ENCODE measurements around the gene LRRC45.

Gene LRRC45

DNA sequence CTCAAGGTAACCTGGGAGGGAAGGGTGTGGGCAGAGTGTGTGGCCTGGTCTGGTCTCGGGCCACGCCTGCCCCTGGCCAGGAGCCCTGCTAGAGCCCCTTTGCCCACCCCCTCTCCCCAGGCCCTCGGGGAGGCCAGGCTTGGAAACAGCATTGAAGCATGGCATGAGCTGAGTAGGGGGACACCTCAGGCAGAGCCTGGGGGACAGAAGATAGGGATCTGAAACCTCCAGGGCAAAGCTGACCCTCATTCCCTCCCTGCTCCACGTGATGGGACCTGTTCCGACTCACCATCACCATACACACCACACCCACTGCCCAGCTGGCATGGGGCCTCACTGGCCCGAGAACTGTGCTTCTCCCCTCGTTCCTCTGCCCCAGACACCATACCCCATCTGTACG is 26.0 kb downstream of the LRRC45 start:
- Histone ChIP-seq H3K36me3 (peaks cover 50% of the 10 kb centered on the region), H3K9me3 (ENCODE audit: severe bottlenecking) (no peaks in the 10 kb centered on the region), H3K4me3 (ENCODE audit: low read depth, low read length) (no peak overlapping the region), H3K27ac (no peak overlapping the region), H3K27me3 (ENCODE audit: insufficient read depth, low read depth, severe bottlenecking) (no peaks in the 10 kb centered on the region)
- TF ChIP-seq, protein P1, sequence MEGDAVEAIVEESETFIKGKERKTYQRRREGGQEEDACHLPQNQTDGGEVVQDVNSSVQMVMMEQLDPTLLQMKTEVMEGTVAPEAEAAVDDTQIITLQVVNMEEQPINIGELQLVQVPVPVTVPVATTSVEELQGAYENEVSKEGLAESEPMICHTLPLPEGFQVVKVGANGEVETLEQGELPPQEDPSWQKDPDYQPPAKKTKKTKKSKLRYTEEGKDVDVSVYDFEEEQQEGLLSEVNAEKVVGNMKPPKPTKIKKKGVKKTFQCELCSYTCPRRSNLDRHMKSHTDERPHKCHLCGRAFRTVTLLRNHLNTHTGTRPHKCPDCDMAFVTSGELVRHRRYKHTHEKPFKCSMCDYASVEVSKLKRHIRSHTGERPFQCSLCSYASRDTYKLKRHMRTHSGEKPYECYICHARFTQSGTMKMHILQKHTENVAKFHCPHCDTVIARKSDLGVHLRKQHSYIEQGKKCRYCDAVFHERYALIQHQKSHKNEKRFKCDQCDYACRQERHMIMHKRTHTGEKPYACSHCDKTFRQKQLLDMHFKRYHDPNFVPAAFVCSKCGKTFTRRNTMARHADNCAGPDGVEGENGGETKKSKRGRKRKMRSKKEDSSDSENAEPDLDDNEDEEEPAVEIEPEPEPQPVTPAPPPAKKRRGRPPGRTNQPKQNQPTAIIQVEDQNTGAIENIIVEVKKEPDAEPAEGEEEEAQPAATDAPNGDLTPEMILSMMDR (IDR thresholded peaks at IDR 0.05; ENCODE audit: low read depth, low read length): no peak
- no peak for DNase-seq

DNA sequence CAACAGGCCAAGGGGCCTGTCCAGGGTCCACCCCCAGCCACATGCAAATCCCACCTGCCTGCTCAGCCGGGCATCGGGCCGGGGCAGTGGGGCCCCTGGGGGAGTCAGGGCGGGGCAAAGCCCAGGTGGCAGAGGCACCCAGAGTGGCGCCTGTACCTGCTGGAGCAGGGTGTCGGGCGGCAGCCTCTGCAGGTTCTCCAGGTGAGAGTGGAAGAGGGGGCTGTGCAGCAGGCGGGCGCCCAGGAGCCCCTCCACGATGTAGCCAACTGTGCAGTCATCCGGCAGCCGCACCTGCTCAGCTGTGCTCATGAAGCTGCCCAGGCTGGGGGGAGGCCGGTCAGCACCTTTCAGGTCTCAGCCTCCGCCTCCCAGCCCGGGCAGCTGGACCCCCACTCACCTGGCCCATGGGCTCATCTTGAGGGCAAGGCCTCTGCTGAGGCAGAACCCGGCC is 26.4 kb downstream of the LRRC45 start:
- no peaks in the 10 kb centered on the region for H3K9me3 ChIP-seq (ENCODE audit: severe bottlenecking)
- TF ChIP-seq, protein P1 (IDR thresholded peaks at IDR 0.05; ENCODE audit: low read depth, low read length): no peak
- no peaks in the 10 kb centered on the region for H3K27me3 ChIP-seq (ENCODE audit: insufficient read depth, low read depth, severe bottlenecking)
- no peak overlapping the region for H3K4me3 ChIP-seq (ENCODE audit: low read depth, low read length)
- DNase-seq: no peak
- no peak overlapping the region for H3K27ac ChIP-seq
- H3K36me3 ChIP-seq: peaks cover 54% of the 10 kb centered on the region

DNA sequence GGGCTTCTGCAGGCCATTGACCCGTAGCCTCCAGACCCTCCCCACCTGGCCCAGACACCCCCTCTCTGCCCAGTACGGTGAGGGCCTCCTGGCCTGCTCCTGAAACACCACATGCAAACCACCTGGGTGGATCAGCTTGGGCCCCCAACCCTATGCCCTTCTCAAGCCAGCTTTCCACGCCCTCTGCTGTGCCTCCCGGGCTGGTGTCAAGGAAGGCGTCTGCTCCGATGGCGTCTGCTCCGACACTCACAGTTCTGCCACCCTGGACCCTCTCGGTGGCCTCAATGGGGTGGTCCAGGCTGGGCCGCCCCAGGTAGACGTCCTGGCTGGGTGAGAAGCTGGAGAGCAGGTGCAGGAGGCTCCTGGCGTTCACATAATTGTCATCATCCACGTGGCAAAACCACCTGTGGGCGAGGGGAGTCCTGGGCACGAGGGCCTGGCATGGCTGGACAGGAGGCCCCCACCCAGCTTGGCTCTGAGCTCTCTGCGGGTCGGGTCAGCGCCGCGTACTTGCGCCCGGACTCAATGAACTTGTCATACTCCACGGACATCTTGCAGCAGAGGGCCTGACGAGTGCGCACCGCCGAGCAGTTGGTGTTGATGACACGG is 27.2 kb downstream of the LRRC45 start:
- Histone ChIP-seq H3K36me3 (peaks cover 61% of the 10 kb centered on the region), H3K27ac (no peak overlapping the region), H3K9me3 (ENCODE audit: severe bottlenecking) (no peaks in the 10 kb centered on the region), H3K4me3 (ENCODE audit: low read depth, low read length) (peak overlapping the region; percentile 71), H3K27me3 (ENCODE audit: insufficient read depth, low read depth, severe bottlenecking) (no peaks in the 10 kb centered on the region)
- DNase-seq: no peak
- TF ChIP-seq, protein P1 (IDR thresholded peaks at IDR 0.05; ENCODE audit: low read depth, low read length): no peak

DNA sequence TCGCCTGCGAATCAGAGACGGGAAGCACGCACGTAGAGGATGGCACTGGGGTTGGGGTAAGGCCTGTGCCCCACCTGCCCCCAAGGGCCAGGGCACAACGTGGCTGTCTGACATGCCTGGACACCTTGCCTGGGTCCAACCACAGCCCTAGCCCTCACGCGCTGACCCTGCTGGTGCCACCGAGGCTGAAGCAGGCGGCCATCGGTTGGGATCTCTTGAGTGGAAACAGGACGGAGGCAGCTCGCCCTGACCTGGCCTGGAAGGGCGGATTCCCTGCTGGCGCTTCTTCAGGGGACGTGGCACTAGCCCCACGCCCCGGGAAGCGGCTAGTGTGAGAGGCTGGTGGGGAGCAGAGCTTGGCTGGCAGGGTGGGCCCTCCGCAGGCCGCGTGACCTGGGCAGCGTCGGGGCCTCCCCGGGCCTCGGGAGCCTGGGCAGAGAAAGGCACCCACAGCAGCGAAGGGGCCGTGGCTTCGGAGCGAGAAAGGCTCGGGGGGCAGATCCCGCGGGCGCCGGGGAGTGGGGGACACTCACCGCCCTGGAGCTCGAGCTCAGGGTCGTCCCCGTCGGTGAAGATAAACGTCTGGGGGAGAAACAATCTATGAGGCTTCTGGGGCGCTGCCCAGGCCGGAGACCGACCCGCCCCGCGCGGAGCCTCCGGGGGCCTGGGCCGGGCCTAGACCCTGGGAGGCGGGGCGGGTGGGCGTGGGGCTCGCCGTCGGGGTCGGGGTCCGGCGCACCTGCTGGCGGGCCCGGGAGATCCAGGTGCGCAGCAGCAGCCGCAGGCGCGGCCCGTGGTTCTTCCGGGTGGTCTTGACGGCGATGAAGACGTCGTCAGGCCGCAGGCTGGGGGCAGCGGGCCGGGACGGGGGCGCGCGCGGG is 27.9 kb downstream of the LRRC45 start:
- TF ChIP-seq, protein P1 (IDR thresholded peaks at IDR 0.05; ENCODE audit: low read depth, low read length): no peak
- Histone ChIP-seq H3K27me3 (ENCODE audit: insufficient read depth, low read depth, severe bottlenecking) (no peaks in the 10 kb centered on the region), H3K4me3 (ENCODE audit: low read depth, low read length) (peak overlapping the region; percentile 71), H3K27ac (peak overlapping the region; percentile 69), H3K36me3 (peaks cover 67% of the 10 kb centered on the region), H3K9me3 (ENCODE audit: severe bottlenecking) (no peaks in the 10 kb centered on the region)
- no peak for DNase-seq

DNA sequence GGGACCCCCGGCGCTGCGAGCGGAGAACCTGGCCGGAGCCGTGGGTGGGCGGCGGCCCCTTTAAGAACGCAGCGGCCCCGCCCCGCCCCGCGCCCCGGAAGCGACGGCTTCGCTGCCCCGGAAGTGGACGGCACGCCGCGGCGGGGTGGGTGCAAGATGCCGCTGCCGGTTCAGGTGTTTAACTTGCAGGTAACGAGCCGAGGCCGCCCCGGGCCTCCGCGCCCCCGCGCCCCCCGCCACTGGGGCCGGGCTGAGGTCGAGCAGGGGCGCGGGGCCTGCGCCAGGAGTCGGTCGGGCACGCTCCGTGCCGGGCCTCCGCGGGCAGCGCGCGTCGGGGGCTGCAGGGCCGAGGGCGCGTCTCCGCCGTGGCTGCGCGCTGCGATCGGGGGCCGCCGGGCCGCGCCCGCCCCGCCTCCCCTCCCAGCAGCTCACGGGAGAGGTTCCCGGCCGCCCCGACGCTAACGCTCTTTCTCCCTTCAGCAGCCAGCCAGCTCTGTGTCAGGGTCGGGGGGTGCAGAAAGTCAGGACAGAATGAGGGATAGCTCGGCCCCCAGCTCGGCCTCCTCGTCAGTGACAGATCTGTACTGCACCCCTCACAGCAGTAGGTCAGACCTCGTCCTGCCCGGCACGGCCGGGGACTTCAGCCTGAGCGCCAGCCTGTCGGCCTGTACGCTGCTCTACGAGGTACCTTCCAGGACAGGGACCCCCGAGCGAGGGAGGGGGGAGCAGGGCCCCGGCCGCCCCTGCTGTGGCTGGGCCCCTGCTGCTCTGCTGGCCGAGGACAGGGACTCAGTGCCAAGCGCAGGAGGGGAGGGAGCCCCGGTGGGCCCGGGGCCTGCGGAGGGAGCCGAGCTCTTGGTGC is 28.9 kb downstream of the LRRC45 start, which contains the start of the genes GPS1 and RFNG:
Gene GPS1 (plus strand): TSS at position 123 of the 862 bp plus-strand sequence. CDS start 34 bp downstream, at position 157.
Gene RFNG (minus strand): TSS at position 36 of the 862 bp plus-strand sequence. CDS start 45 bp downstream, outside the sequence.
- Histone ChIP-seq H3K27me3 (ENCODE audit: insufficient read depth, low read depth, severe bottlenecking) (no peaks in the 10 kb centered on the region), H3K27ac (peak within 1 kb of the TSS; percentile 69), H3K9me3 (ENCODE audit: severe bottlenecking) (no peaks in the 10 kb centered on the region), H3K36me3 (peaks cover 74% of the 10 kb centered on the region), H3K4me3 (ENCODE audit: low read depth, low read length) (peak within 1 kb of the TSS; percentile 77)
- peak; percentile 89 for DNase-seq
- TF ChIP-seq, protein P1 (IDR thresholded peaks at IDR 0.05; ENCODE audit: low read depth, low read length): no peak

Data from WERI-Rb-1 (cell line).